Uterus (tissue), 4 donors: ENCODE measurements around the gene MAP3K12. TPM values are rescaled to one million over a fixed set of nuclear protein-coding genes. Genes with fewer than 3 reads are reported as not detected.
A peak's percentile ranks its signal among the peaks of the same experiment; 100 is the strongest.
"Not testable (repeated sequence)": the region's sequence is repeated elsewhere in the genome, so short reads cannot be mapped to it uniquely, and the experiment has no call there.

Experiments used
- DNase-seq, 2 donors: peaks; one replicate each; pipeline ENCODE4 v3.0.0-alpha.2; 2019 to 2020
- H3K27ac ChIP-seq, 2 donors: fragments of 200-600 bp; sonication (generic); 1 replicate in 1 of 2; 2 replicates in 1 of 2; pipeline ENCODE4 v1.5.1; 2016 to 2018
- H3K27me3 ChIP-seq, 2 donors: fragments of 200-600 bp; sonication (generic); one replicate each; pipeline ENCODE4 v1.5.1; 2018 to 2019; ENCODE audit warnings: control low read depth in 1 of 2
- H3K36me3 ChIP-seq, 2 donors: fragments of 200-600 bp; sonication (generic); one replicate each; pipeline ENCODE4 v1.5.1; 2019; ENCODE audit warnings: control low read depth in 1 of 2
- H3K4me1 ChIP-seq, 2 donors: fragments of 200-600 bp; sonication (generic); one replicate each; pipeline ENCODE4 v1.5.1; 2018 to 2019; ENCODE audit warnings: control low read depth in 1 of 2
- H3K4me3 ChIP-seq, 2 donors: fragments of 200-600 bp; sonication (generic); 1 replicate in 1 of 2; 2 replicates in 1 of 2; pipeline ENCODE4 v1.5.1; 2018 to 2019; ENCODE audit warnings: mild to moderate bottlenecking in 1 of 2
- H3K9me3 ChIP-seq, 2 donors: fragments of 200-600 bp; sonication (generic); one replicate each; pipeline ENCODE4 v1.5.1; 2019; ENCODE audit warnings: control low read depth in 1 of 2
- CTCF ChIP-seq, 4 experiments: fragments of 200-600 bp in 2 of 4; fragments of 450-650 bp in 2 of 4; sonication (generic) in 2 of 4; IDR thresholded peaks; one replicate each; pipeline ENCODE4 v1.5.1; 2016 to 2019; ENCODE audit warnings: antibody characterized with exemption in 4 of 4, mild to moderate bottlenecking in 2 of 4, moderate library complexity in 1 of 4
- POLR2A ChIP-seq, 2 donors: fragments of 450-650 bp; IDR thresholded peaks; one replicate each; pipeline ENCODE4 v1.6.1; 2016; ENCODE audit warnings: antibody characterized with exemption in 2 of 2, mild to moderate bottlenecking in 1 of 2, moderate library complexity in 1 of 2
- intact Hi-C: fragments of 100-400 bp; cut with DNase I; formaldehyde crosslinking; loops from one replicate; pipeline ENCODE4 v1.15.1; 2023; ENCODE audit warnings: low total_unique reads
- total RNA-seq, 4 donors: library from RNA; depleted of rRNA in 3 of 4; stranded (reverse); fragments of >200 nt in 3 of 4; gene quantifications; one replicate each; pipeline versions ENCODE4 v1.1.0 to v1.2.4, GENCODE V29; 2014 to 2023
- donor health status: DM: yes; HTN: yes; CAD: no.

MAP3K12 gene
- total RNA-seq, 4 donors from 2014 or later: 13.8 to 65.8 (median 34.7) TPM

- Histone ChIP-seq H3K9me3 (no peaks in the 10 kb centered on the region), H3K27ac (peak within 1 kb of the TSS; percentile 94 to 98), H3K4me1 (peaks cover 4 to 12% of the 10 kb centered on the region in 2 donors), H3K36me3 (no peaks in the 10 kb centered on the region), H3K27me3 (no peaks in the 10 kb centered on the region), H3K4me3 (peak within 1 kb of the TSS; percentile 61 to 80)
- peak; percentile 69 to 78 for TF ChIP-seq POLR2A (IDR thresholded peaks at IDR 0.05)
- peak; percentile 84 to 97 (median 93) for TF ChIP-seq CTCF (IDR thresholded peaks at IDR 0.05)
- intact Hi-C loops: loop anchor here (10.0 kb wide), 1 partner anchor 53 kb away; the partner anchor contains the start of genes NPFF and TARBP2
- DNase-seq: peak; percentile 98
Measured at GRCh38 chr12:53451661-53452158, 47.5 kb downstream of the MAP3K12 start, which contains the start of gene PCBP2. Gene PCBP2 (plus strand): TSS chr12:53452102. CDS start chr12:53454801, 2,699 bp downstream.

- intact Hi-C loops: loop anchor here (10.0 kb wide), 1 partner anchor 54 kb away; the partner anchor contains the start of genes NPFF and TARBP2
- H3K27ac ChIP-seq: no peak overlapping the region
- H3K9me3 ChIP-seq: no peaks in the 10 kb centered on the region
- peaks cover 4 to 12% of the 10 kb centered on the region in 2 donors for H3K4me1 ChIP-seq
- H3K4me3 ChIP-seq: no peak overlapping the region
- H3K27me3 ChIP-seq: no peaks in the 10 kb centered on the region
- H3K36me3 ChIP-seq: no peaks in the 10 kb centered on the region
- TF ChIP-seq POLR2A (IDR thresholded peaks at IDR 0.05): no peak
- TF ChIP-seq CTCF (IDR thresholded peaks at IDR 0.05): no peak
- DNase-seq: no peak
Measured at GRCh38 chr12:53450936-53451335, 48.3 kb downstream of the MAP3K12 start.

- H3K4me3 ChIP-seq, H3K4me1 ChIP-seq, H3K27ac ChIP-seq, DNase-seq, intact Hi-C loops, H3K27me3 ChIP-seq, H3K9me3 ChIP-seq, H3K36me3 ChIP-seq: not testable (repeated sequence)
Measured at GRCh38 chr12:53444593-53445325, 54.5 kb downstream of the MAP3K12 start.

GRCh38 chr12:53443955-53444354 is 55.3 kb downstream of the MAP3K12 start:
- no peaks in the 10 kb centered on the region for H3K36me3 ChIP-seq
- H3K27ac ChIP-seq: no peak overlapping the region
- DNase-seq: no peak
- no peak overlapping the region for H3K4me3 ChIP-seq
- H3K4me1 ChIP-seq: peaks cover 0 to 6% of the 10 kb centered on the region in 2 donors
- TF ChIP-seq CTCF (IDR thresholded peaks at IDR 0.05) (no peak), POLR2A (IDR thresholded peaks at IDR 0.05) (no peak)
- intact Hi-C loops: no loop called here
- H3K9me3 ChIP-seq: no peaks in the 10 kb centered on the region
- H3K27me3 ChIP-seq: no peaks in the 10 kb centered on the region

GRCh38 chr12:53441040-53441833 is 58.0 kb downstream of the MAP3K12 start, which contains the start of gene PRR13:
Gene PRR13 (plus strand): TSS chr12:53441734. CDS start chr12:53442715, 981 bp downstream.
- H3K36me3 ChIP-seq: no peaks in the 10 kb centered on the region
- intact Hi-C loops: no loop called here

GRCh38 chr12:53439582-53439981 is 59.7 kb downstream of the MAP3K12 start:
- intact Hi-C loops, H3K4me1 ChIP-seq, H3K27me3 ChIP-seq, H3K27ac ChIP-seq, DNase-seq, H3K9me3 ChIP-seq, H3K36me3 ChIP-seq, H3K4me3 ChIP-seq: not testable (repeated sequence)

More at GRCh38 chr12:53441040-53441833, 58.0 kb downstream of the MAP3K12 start, which contains the start of gene PRR13:
- Histone ChIP-seq H3K27ac (peak within 1 kb of the TSS; percentile 91 to 96), H3K27me3 (no peaks in the 10 kb centered on the region), H3K4me3 (peak within 1 kb of the TSS; percentile 53 to 69), H3K4me1 (peaks cover 0 to 6% of the 10 kb centered on the region in 2 donors), H3K9me3 (no peaks in the 10 kb centered on the region)
- TF ChIP-seq CTCF (IDR thresholded peaks at IDR 0.05) (peak in 1 of 4 experiments; percentile 3), POLR2A (IDR thresholded peaks at IDR 0.05) (peak; percentile 87 to 92)
- peak; percentile 98 to 100 for DNase-seq

- H3K27ac ChIP-seq, DNase-seq, H3K4me1 ChIP-seq, H3K36me3 ChIP-seq, intact Hi-C loops, H3K9me3 ChIP-seq, H3K4me3 ChIP-seq, H3K27me3 ChIP-seq: not testable (repeated sequence)
Measured at GRCh38 chr12:53435326-53435725, 63.9 kb downstream of the MAP3K12 start.
